ENCODE data around the gene OR1F1. TPM values are rescaled to one million over a fixed set of nuclear protein-coding genes. Genes with fewer than 3 reads are reported as not detected.

The OR1F1 gene
- total and polyA plus RNA-seq, 12 donors, result not detected

DNA sequence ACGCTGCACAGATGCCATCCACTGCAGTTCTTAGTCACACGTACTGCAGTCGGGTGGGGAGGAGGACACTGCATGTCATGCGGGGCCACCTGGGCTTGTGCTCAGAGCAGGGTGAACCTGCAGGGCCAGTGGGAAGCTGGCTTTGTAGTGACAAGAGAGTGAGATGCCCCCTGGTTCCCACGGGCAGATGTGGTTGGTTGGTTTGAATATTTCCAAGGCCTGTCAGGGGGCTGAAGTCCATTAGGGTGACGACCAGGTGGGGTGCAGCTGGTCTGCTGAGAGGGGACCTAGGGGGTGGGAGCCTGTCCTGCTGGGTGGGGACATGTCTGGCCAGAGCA lies 38.8 kb upstream of the OR1F1 start:
- Histone ChIP-seq H3K36me3 (no peaks in the 10 kb centered on the region), H3K27ac (peak overlapping the region in 9 of 10 donors; percentile 72 to 93 (median 87)), H3K4me1 (peaks cover 5 to 47% (median 34%) of the 10 kb centered on the region in 9 donors), H3K27me3 (peaks cover 0 to 14% (median 0%) of the 10 kb centered on the region in 7 donors), H3K9me3 (peaks cover 0 to 5% (median 0%) of the 10 kb centered on the region in 11 donors), H3K4me3 (peak overlapping the region in 4 of 10 donors; percentile 72 to 78 (median 75))
- WGBS, 2 donors, result 91 to 94% methylated on average over 6 of the region's 6 CpGs
- ATAC-seq (no peak), DNase-seq (no peak)
- TF ChIP-seq CTCF (IDR thresholded peaks at IDR 0.05), result no peak
- intact Hi-C loops (cut with DNase I), result no loop called here

DNA sequence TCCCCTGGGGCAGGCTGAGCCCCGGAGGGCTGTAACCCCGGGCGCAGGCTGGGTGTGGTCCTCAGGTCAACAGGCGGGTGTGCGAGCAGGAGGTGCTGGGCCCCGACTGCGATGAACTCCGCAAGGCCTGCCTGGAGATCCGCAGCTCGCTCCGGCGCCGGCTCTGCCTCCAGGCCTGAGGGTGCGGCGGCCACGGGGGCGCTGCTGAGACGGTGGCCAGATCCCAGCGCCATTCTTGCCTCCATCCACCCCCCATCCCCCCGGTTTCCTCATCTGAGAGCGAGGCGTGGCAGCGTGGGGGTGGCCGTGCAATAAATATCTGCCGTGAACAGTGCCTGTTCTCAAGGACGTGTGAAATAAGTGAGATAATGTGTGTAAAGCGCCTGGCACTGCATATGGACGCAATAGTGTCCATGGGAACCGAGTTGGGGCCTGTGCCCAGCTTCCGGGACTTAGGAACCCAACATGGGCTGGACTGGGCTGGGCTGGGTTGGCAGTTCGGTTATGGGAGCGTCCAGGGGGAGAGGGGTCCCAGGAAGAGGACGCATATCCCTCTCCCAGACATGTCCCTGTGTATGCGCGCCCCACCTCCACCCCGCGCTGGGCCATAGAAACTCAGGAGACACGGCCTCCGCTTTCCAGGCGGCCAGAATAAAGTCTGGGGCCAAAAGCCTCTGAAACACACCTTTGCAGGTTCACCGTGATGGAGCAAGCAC lies 38.2 kb upstream of the OR1F1 start:
- Histone ChIP-seq H3K27me3 (peaks cover 0 to 14% (median 0%) of the 10 kb centered on the region in 7 donors), H3K27ac (peak overlapping the region; percentile 59 to 93 (median 87)), H3K9me3 (peaks cover 0 to 10% (median 0%) of the 10 kb centered on the region in 11 donors), H3K4me1 (peaks cover 2 to 41% (median 28%) of the 10 kb centered on the region in 9 donors), H3K4me3 (peak overlapping the region; percentile 53 to 78 (median 70)), H3K36me3 (no peaks in the 10 kb centered on the region)
- peak; percentile 46 to 70 (median 61) for ATAC-seq
- intact Hi-C loops (cut with DNase I), result loop anchor here in 3 of 10 donors (10.0 kb wide), 3 partner anchors 115 to 355 kb away; partner anchors contain the start of gene CLUAP1 (in 1 of the 3)
- peak in 8 of 9 donors; percentile 22 to 63 (median 52) for TF ChIP-seq CTCF (IDR thresholded peaks at IDR 0.05)
- peak; percentile 73 for DNase-seq
- WGBS, 2 donors, result 8% methylated on average over 39 to 41 of the region's 41 CpGs

- Histone ChIP-seq H3K4me1 (peaks cover 2 to 38% (median 21%) of the 10 kb centered on the region in 9 donors), H3K4me3 (peak overlapping the region; percentile 53 to 78 (median 70)), H3K27ac (peak overlapping the region; percentile 59 to 93 (median 87)), H3K9me3 (peaks cover 0 to 11% (median 0%) of the 10 kb centered on the region in 11 donors), H3K36me3 (no peaks in the 10 kb centered on the region), H3K27me3 (peaks cover 0 to 14% (median 0%) of the 10 kb centered on the region in 7 donors)
- TF ChIP-seq CTCF (IDR thresholded peaks at IDR 0.05), result no peak
- WGBS, 2 donors, result 1% methylated on average over 62 of the region's 62 CpGs
- intact Hi-C loops (cut with DNase I), result loop anchor here in 3 of 10 donors (10.0 kb wide), 3 partner anchors 114 to 354 kb away; partner anchors contain the start of gene CLUAP1 (in 1 of the 3)
- DNase-seq (peak; percentile 93 to 94), ATAC-seq (peak; percentile 91 to 95 (median 94))
Observed at GRCh38 chr16:3150346-3151218, 37.4 kb upstream of the OR1F1 start.

GRCh38 chr16:3152027-3152276 lies 36.1 kb upstream of the OR1F1 start:
- H3K4me3 ChIP-seq, result peak overlapping the region in 9 of 10 donors; percentile 31 to 78 (median 72)
- DNase-seq (no peak), ATAC-seq (no peak)
- TF ChIP-seq CTCF (IDR thresholded peaks at IDR 0.05), result no peak
- H3K36me3 ChIP-seq, result no peaks in the 10 kb centered on the region
- peaks cover 2 to 38% (median 22%) of the 10 kb centered on the region in 9 donors for H3K4me1 ChIP-seq
- peak overlapping the region in 4 of 10 donors; percentile 0 to 68 (median 19) for H3K27ac ChIP-seq
- H3K27me3 ChIP-seq, result peaks cover 0 to 14% (median 0%) of the 10 kb centered on the region in 7 donors
- H3K9me3 ChIP-seq, result peaks cover 0 to 11% (median 0%) of the 10 kb centered on the region in 11 donors
- intact Hi-C loops (cut with DNase I), result loop anchor here in 3 of 10 donors (10.0 kb wide), 3 partner anchors 113 to 353 kb away; partner anchors contain the start of gene CLUAP1 (in 1 of the 3)
- WGBS, 2 donors, result 5 to 6% methylated on average over 15 of the region's 15 CpGs

All from heart right ventricle (tissue), 16 donors.